SK-N-SH treated with all-trans-retinoic acid at 6 μM for 48 hours (cell line): ENCODE measurements around the gene RAET1E.

Experiments
- ATAC-seq: fragments of 200-7000 bp; cut with Tn5 transposase; 3 replicates; pipeline ENCODE4 v1.9.1; 2020; ENCODE audit warnings: mild to moderate bottlenecking, moderate library complexity
- ARNTL ChIP-seq: fragments of 450-650 bp; formaldehyde crosslinking; IDR thresholded peaks from 2 replicates; pipeline ENCODE4 v1.5.0; 2020; ENCODE audit warnings: low read depth, mild to moderate bottlenecking, moderate library complexity, borderline replicate concordance
- BACH2 ChIP-seq: fragments of 250-450 bp; sonication (Bioruptor Pico); IDR thresholded peaks from 2 replicates; pipeline ENCODE4 v1.9.0; 2021; ENCODE audit warnings: mild to moderate bottlenecking, borderline replicate concordance
- CSDC2 ChIP-seq: fragments of 250-450 bp; sonication (Bioruptor Pico); IDR thresholded peaks from 2 replicates; pipeline ENCODE4 v1.5.0; 2020; ENCODE audit warnings: mild to moderate bottlenecking, moderate library complexity
- CSRNP3 ChIP-seq: fragments of 250-450 bp; sonication (Bioruptor Pico); IDR thresholded peaks from 2 replicates; pipeline ENCODE4 v1.5.1; 2021; ENCODE audit warnings: mild to moderate bottlenecking, moderate library complexity
- ESRRG ChIP-seq: fragments of 250-450 bp; sonication (Bioruptor Pico); IDR thresholded peaks from 2 replicates; pipeline ENCODE4 v1.6.1; 2021; ENCODE audit warnings: mild to moderate bottlenecking
- ISL1 ChIP-seq: fragments of 250-450 bp; sonication (Bioruptor Pico); IDR thresholded peaks from 2 replicates; pipeline ENCODE4 v2.1.2; 2022; ENCODE audit warnings: mild to moderate bottlenecking, moderate library complexity
- PATZ1 ChIP-seq: fragments of 250-450 bp; sonication (Bioruptor Pico); IDR thresholded peaks from 2 replicates; pipeline ENCODE4 v1.8.0; 2020; ENCODE audit warnings: mild to moderate bottlenecking, moderate library complexity, borderline replicate concordance
- POU6F1 ChIP-seq: fragments of 250-450 bp; sonication (Bioruptor Pico); IDR thresholded peaks from 2 replicates; pipeline ENCODE4 v1.8.0; 2021; ENCODE audit warnings: low read depth, mild to moderate bottlenecking, moderate library complexity, borderline replicate concordance
- PPARA ChIP-seq: fragments of 250-450 bp; sonication (Bioruptor Pico); IDR thresholded peaks from 2 replicates; pipeline ENCODE4 v1.5.0; 2020; ENCODE audit warnings: mild to moderate bottlenecking, borderline replicate concordance
- RARB ChIP-seq: fragments of 250-450 bp; sonication (Bioruptor Pico); IDR thresholded peaks from 2 replicates; pipeline ENCODE4 v1.8.0; 2021; ENCODE audit warnings: mild to moderate bottlenecking, moderate library complexity
- SNAI2 ChIP-seq: fragments of 250-450 bp; sonication (Bioruptor Pico); IDR thresholded peaks from 2 replicates; pipeline ENCODE4 v1.5.0; 2020; ENCODE audit warnings: mild to moderate bottlenecking, moderate library complexity
- TCF4 ChIP-seq: fragments of 250-450 bp; sonication (Bioruptor Pico); IDR thresholded peaks from 2 replicates; pipeline ENCODE4 v1.8.0; 2021; ENCODE audit warnings: mild to moderate bottlenecking, moderate library complexity, borderline replicate concordance
- ZC3H10 ChIP-seq: fragments of 250-450 bp; sonication (Bioruptor Pico); IDR thresholded peaks from 2 replicates; pipeline ENCODE4 v1.5.1; 2021; ENCODE audit warnings: mild to moderate bottlenecking, moderate library complexity
- ZFP30 ChIP-seq: fragments of 450-650 bp; formaldehyde crosslinking; IDR thresholded peaks from 2 replicates; pipeline ENCODE4 v1.5.0; 2022; ENCODE audit warnings: mild to moderate bottlenecking, moderate library complexity
- ZNF565 ChIP-seq: fragments of 450-650 bp; formaldehyde crosslinking; conservative IDR thresholded peaks from 2 replicates; pipeline ENCODE4 v1.5.0; 2020; ENCODE audit warnings: low read depth, mild to moderate bottlenecking, moderate library complexity
- ZNF70 ChIP-seq: fragments of 450-650 bp; formaldehyde crosslinking; IDR thresholded peaks from 2 replicates; pipeline ENCODE4 v1.5.0; 2020; ENCODE audit warnings: mild to moderate bottlenecking, moderate library complexity
- ZNF8 ChIP-seq: fragments of 450-650 bp; formaldehyde crosslinking; IDR thresholded peaks from 2 replicates; pipeline ENCODE4 v1.5.0; 2020; ENCODE audit warnings: mild to moderate bottlenecking, moderate library complexity
- TF ChIP-seq, protein P1 (sequence below): fragments of 250-450 bp; sonication (Bioruptor Pico); IDR thresholded peaks from 2 replicates; pipeline ENCODE4 v1.5.1; 2020; ENCODE audit warnings: low read depth, mild to moderate bottlenecking, moderate library complexity

RAET1E gene

GRCh38 chr6:149881066-149881766 lies 16.7 kb downstream of the RAET1E start:
- no peak for TF ChIP-seq ZNF8 (CRISPR knock-in tag)
- no peak for TF ChIP-seq SNAI2 (CRISPR knock-in tag)
- TF ChIP-seq POU6F1 (CRISPR knock-in tag) = no peak
- no peak for TF ChIP-seq PATZ1
- no peak for TF ChIP-seq CSRNP3 (CRISPR knock-in tag)
- TF ChIP-seq ISL1 (CRISPR knock-in tag) = no peak
- TF ChIP-seq ARNTL (CRISPR knock-in tag) = no peak
- TF ChIP-seq ZC3H10 = no peak
- no peak for ATAC-seq

GRCh38 chr6:149877659-149878058 lies 20.3 kb downstream of the RAET1E start:
- TF ChIP-seq SNAI2 (CRISPR knock-in tag) = no peak
- no peak for TF ChIP-seq ARNTL (CRISPR knock-in tag)
- TF ChIP-seq CSDC2 (CRISPR knock-in tag) = no peak
- TF ChIP-seq ISL1 (CRISPR knock-in tag) = no peak
- no peak for TF ChIP-seq BACH2 (CRISPR knock-in tag)
- no peak for TF ChIP-seq RARB
- TF ChIP-seq ZNF8 (CRISPR knock-in tag) = no peak
- TF ChIP-seq, protein P1, sequence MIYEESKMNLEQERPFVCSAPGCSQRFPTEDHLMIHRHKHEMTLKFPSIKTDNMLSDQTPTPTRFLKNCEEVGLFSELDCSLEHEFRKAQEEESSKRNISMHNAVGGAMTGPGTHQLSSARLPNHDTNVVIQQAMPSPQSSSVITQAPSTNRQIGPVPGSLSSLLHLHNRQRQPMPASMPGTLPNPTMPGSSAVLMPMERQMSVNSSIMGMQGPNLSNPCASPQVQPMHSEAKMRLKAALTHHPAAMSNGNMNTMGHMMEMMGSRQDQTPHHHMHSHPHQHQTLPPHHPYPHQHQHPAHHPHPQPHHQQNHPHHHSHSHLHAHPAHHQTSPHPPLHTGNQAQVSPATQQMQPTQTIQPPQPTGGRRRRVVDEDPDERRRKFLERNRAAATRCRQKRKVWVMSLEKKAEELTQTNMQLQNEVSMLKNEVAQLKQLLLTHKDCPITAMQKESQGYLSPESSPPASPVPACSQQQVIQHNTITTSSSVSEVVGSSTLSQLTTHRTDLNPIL (CRISPR knock-in tag) = no peak
- TF ChIP-seq ZNF70 (CRISPR knock-in tag) = no peak
- no peak for TF ChIP-seq ESRRG (CRISPR knock-in tag)
- TF ChIP-seq PATZ1 = no peak
- TF ChIP-seq TCF4 (CRISPR knock-in tag) = no peak
- TF ChIP-seq ZFP30 (CRISPR knock-in tag) = no peak
- TF ChIP-seq, all 23 proteins: peak for 0
- no peak for ATAC-seq

GRCh38 chr6:149876241-149876933 lies 21.5 kb downstream of the RAET1E start:
- TF ChIP-seq ESRRG (CRISPR knock-in tag) (no peak), PPARA (CRISPR knock-in tag) (no peak), POU6F1 (CRISPR knock-in tag) (no peak), ZNF565 (CRISPR knock-in tag) (no peak), CSDC2 (CRISPR knock-in tag) (no peak)
- no peak for ATAC-seq
